Tibial artery (tissue), 4 donors: ENCODE data around the gene RPL7L1.
"Not testable (repeated sequence)": the region's sequence is repeated elsewhere in the genome, so short reads cannot be mapped to it uniquely, and the experiment has no call there.

ENCODE experiments used
- DNase-seq, 2 donors: peaks; one replicate each; pipeline ENCODE4 v3.0.0-alpha.2; 2019
- H3K27ac ChIP-seq, 2 donors: fragments of 200-600 bp; sonication (generic) in 1 of 2; 1 replicate in 1 of 2; 2 replicates in 1 of 2; pipeline ENCODE4 v1.5.1; 2018 to 2019; ENCODE audit warnings: mild to moderate bottlenecking in 1 of 2
- H3K27me3 ChIP-seq, 2 donors: fragments of 200-600 bp; sonication (generic) in 1 of 2; one replicate each; pipeline versions ENCODE4 v1.5.1 to v1.6.0; 2016 to 2019
- H3K36me3 ChIP-seq, 3 donors: fragments of 200-600 bp; sonication (generic) in 2 of 3; one replicate each; pipeline ENCODE4 v1.5.1; 2016 to 2019; ENCODE audit warnings: mild to moderate bottlenecking in 2 of 3
- H3K4me1 ChIP-seq, 4 donors: fragments of 200-600 bp; sonication (generic) in 2 of 4; 1 replicate in 3 of 4; 2 replicates in 1 of 4; pipeline ENCODE4 v1.5.1; 2016 to 2019
- H3K4me3 ChIP-seq, 2 donors: fragments of 200-600 bp; sonication (generic) in 1 of 2; 1 replicate in 1 of 2; 2 replicates in 1 of 2; pipeline ENCODE4 v1.5.1; 2018 to 2019; ENCODE audit warnings: mild to moderate bottlenecking in 2 of 2
- H3K9me3 ChIP-seq, 3 donors: fragments of 200-600 bp; sonication (generic) in 1 of 3; one replicate each; pipeline ENCODE4 v1.5.1; 2016 to 2019
- intact Hi-C: fragments of 100-400 bp; cut with DNase I; formaldehyde crosslinking; loops from one replicate; pipeline ENCODE4 v1.15.0; 2023; ENCODE audit warnings: low total_unique reads
- TF ChIP-seq, protein P1 (sequence below), 2 experiments: fragments of 200-600 bp in 1 of 2; fragments of 450-650 bp in 1 of 2; IDR thresholded peaks; one replicate each; pipeline ENCODE4 v1.5.1; 2017 to 2019; ENCODE audit warnings: antibody characterized with exemption in 2 of 2, mild to moderate bottlenecking in 1 of 2, moderate library complexity in 1 of 2

RPL7L1 gene

DNA sequence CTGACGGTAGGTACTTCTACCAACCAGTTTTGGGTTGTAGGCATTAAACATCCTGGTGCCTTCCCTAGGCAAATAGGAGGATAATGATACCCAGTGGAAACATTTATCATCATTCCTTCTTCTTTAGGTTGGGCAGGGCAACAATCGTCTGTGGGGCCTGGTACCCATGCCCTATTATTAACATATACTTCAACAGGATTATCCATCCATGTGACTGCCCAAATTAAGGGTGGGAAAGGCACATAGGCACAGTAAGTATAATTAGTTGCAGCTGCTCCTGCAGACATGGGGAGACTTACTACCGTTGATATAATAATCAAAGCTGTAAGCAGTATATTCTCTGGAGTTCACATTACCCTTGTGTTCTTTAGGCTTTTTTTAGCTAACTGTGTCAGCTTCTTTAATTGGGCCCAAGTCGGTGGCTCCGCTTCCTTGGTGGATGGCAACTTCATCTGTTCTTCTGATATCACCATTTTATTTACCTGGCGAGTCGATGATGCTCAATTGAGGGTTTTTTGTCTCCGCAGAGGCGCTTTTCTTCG is 16.8 kb downstream of the RPL7L1 start:
- Histone ChIP-seq H3K27me3 (no peaks in the 10 kb centered on the region), H3K4me3 (no peak overlapping the region), H3K27ac (no peak overlapping the region), H3K4me1 (peaks cover 0 to 23% (median 14%) of the 10 kb centered on the region in 4 donors), H3K9me3 (no peaks in the 10 kb centered on the region), H3K36me3 (no peaks in the 10 kb centered on the region)
- no peak for DNase-seq
- TF ChIP-seq, protein P1, sequence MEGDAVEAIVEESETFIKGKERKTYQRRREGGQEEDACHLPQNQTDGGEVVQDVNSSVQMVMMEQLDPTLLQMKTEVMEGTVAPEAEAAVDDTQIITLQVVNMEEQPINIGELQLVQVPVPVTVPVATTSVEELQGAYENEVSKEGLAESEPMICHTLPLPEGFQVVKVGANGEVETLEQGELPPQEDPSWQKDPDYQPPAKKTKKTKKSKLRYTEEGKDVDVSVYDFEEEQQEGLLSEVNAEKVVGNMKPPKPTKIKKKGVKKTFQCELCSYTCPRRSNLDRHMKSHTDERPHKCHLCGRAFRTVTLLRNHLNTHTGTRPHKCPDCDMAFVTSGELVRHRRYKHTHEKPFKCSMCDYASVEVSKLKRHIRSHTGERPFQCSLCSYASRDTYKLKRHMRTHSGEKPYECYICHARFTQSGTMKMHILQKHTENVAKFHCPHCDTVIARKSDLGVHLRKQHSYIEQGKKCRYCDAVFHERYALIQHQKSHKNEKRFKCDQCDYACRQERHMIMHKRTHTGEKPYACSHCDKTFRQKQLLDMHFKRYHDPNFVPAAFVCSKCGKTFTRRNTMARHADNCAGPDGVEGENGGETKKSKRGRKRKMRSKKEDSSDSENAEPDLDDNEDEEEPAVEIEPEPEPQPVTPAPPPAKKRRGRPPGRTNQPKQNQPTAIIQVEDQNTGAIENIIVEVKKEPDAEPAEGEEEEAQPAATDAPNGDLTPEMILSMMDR (IDR thresholded peaks at IDR 0.05) = no peak
- intact Hi-C loops = no loop called here

DNA sequence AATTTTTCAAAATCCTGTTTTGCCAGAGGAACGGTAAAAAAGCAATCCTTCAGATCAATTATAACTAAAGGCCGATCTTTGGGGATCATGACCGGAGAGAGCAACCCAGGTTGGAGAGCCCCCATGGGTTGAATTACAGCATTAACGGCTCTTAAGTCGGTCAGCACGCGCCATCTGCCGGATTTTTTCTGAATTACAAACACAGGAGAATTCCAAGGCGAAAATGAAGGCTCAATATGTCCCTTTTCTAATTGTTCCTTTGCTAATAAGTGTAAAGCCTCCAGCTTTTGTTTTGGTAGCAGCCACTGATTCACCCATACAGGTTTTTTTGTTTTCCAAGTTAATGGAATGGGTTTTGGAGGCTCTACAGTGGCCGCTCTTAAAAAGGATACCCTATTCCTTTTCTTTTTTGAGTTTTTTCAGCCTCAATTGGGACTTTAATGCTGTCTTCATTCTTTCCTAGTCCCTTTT is 19.5 kb downstream of the RPL7L1 start:
- H3K27ac ChIP-seq = peak overlapping the region in 1 of 2 donors; percentile 36
- H3K36me3 ChIP-seq = no peaks in the 10 kb centered on the region
- peak; percentile 67 to 73 for DNase-seq
- no peaks in the 10 kb centered on the region for H3K27me3 ChIP-seq
- no peaks in the 10 kb centered on the region for H3K9me3 ChIP-seq
- TF ChIP-seq, protein P1 (IDR thresholded peaks at IDR 0.05) = peak; percentile 76 to 84
- intact Hi-C loops = no loop called here
- H3K4me3 ChIP-seq = no peak overlapping the region
- peaks cover 0 to 24% (median 15%) of the 10 kb centered on the region in 4 donors for H3K4me1 ChIP-seq

DNA sequence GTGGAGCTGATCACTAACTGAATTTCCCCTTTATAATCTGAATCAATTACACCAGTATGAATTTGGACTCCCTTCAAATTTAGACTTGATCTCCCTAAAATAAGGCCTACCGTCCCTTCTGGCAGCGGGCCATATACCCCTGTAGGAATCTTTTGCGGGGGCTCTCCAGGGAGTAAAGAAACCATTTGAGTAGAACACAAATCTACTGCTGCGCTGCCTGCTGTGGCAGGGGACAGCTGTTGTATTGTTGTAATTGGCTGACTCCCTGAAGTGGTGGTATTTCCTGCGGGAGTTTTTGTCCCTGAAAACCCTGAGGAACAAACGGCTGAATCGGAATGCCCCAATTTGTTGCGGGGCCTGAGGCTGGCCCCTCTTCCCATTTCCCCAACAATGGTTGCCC is 20.5 kb downstream of the RPL7L1 start:
- DNase-seq = no peak
- intact Hi-C loops = loop anchor here (2.0 to 10.0 kb wide), 2 partner anchors 75 to 243 kb away; partner anchors contain the start of gene PEX6
- H3K36me3 ChIP-seq = no peaks in the 10 kb centered on the region
- H3K9me3 ChIP-seq = no peaks in the 10 kb centered on the region
- peak overlapping the region; percentile 11 to 36 for H3K27ac ChIP-seq
- H3K4me3 ChIP-seq = no peak overlapping the region
- H3K27me3 ChIP-seq = no peaks in the 10 kb centered on the region
- TF ChIP-seq, protein P1 (IDR thresholded peaks at IDR 0.05) = no peak
- peaks cover 0 to 24% (median 15%) of the 10 kb centered on the region in 4 donors for H3K4me1 ChIP-seq

DNA sequence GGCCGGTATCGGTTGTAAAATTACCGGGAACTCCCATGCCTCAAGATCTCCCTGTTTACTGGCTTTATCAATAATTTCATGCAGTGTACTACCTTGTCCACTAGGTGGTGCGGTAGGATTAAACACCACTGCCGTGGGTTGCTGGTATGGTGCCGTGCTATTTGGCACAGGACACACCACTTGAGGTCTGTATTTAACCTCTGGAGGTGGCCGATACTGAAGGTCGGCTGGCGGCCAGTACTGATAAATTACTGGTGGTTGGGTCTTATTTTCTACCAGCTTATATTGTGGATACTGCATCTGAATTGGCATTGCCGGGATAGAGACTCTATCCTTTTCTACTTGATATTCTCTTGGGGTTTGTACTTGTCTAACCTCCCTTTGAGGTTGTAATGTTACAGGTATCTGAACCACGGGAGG is 22.1 kb downstream of the RPL7L1 start:
- H3K4me3 ChIP-seq = no peak overlapping the region
- no peaks in the 10 kb centered on the region for H3K9me3 ChIP-seq
- no peak overlapping the region for H3K27ac ChIP-seq
- H3K27me3 ChIP-seq = no peaks in the 10 kb centered on the region
- DNase-seq = peak; percentile 69 to 80
- TF ChIP-seq, protein P1 (IDR thresholded peaks at IDR 0.05) = peak; percentile 85 to 91
- no peaks in the 10 kb centered on the region for H3K36me3 ChIP-seq
- peaks cover 0 to 24% (median 15%) of the 10 kb centered on the region in 4 donors for H3K4me1 ChIP-seq
- intact Hi-C loops = loop anchor here (2.0 to 10.0 kb wide), 2 partner anchors 73 to 241 kb away; partner anchors contain the start of gene PEX6

DNA sequence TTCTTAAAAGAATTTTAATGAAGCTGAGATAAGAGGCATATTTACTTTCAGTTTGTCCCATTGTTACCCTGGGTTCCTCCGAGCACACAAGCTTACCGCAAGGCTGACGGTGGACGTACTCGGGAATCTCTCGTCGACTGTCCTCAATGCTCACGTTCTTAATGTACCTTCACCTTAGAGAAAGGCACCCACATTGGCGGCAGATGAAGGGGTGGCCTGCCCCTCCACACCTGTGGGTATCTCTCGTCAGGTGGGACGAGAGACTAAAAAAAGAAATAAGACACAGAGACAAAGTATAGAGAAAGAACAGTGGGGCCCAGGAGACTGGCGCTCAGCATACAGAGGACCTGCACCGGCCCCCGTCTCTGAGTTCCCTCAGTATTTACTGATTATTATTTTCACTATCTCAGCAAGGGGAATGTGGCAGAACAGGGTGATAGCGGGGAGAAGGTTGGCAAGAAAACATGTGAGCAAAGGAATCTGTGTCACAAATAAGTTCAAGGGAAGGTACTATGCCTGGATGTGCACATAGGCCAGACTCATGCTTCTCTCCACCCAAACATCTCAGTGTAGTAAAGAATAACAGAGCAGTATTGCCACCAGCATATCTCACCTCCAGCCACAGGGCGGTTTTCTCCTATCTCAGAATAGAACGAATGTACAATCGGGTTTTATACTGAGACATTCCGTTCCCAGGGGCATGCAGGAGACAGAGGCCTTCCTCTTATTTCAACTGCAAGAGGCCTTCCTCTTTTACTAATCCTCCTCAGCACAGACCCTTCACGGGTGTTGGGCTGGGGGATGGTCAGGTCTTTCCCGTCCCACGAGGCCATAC is 23.2 kb downstream of the RPL7L1 start:
- not testable (repeated sequence) for H3K36me3 ChIP-seq, H3K9me3 ChIP-seq, H3K27me3 ChIP-seq, DNase-seq, H3K4me3 ChIP-seq, H3K27ac ChIP-seq
- intact Hi-C loops = loop anchor here (10.0 kb wide), 1 partner anchor 72 kb away; the partner anchor contains the start of gene PEX6
- peaks cover 0 to 24% (median 15%) of the 10 kb centered on the region in 4 donors for H3K4me1 ChIP-seq

DNA sequence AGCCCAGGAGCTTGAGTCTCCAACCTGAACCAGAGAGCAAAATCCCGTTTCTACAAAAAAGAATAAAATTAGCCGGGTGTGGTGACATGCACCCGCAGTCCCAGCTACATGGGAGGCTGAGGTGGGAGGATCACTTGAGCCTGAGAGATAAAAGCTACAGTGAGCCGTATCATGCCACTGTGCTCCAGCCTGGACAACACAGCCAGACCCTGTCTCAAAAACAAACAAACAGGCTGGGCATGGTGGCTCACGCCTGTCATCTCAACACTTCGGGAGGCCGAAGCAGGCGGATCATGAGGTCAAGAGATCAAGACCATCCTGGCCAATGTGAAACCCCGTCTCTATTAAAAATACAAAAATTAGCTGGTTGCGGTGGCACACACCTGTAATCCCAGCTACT is 25.1 kb downstream of the RPL7L1 start:
- Histone ChIP-seq H3K27me3 (no peaks in the 10 kb centered on the region), H3K27ac (no peak overlapping the region), H3K4me3 (no peak overlapping the region), H3K9me3 (no peaks in the 10 kb centered on the region), H3K4me1 (peaks cover 0 to 19% (median 12%) of the 10 kb centered on the region in 4 donors), H3K36me3 (no peaks in the 10 kb centered on the region)
- DNase-seq = no peak
- TF ChIP-seq, protein P1 (IDR thresholded peaks at IDR 0.05) = no peak
- intact Hi-C loops = loop anchor here (10.0 kb wide), 1 partner anchor 70 kb away; the partner anchor contains the start of gene PEX6
